GM12878 (cell line): ENCODE results near the gene MCTP2. TPM values are rescaled to one million over a fixed set of nuclear protein-coding genes. Genes with fewer than 3 reads are reported as not detected.
A peak's percentile ranks its signal among the peaks of the same experiment; 100 is the strongest.

Source experiments
- ATAC-seq: fragments of 200-7000 bp; cut with Tn5 transposase; 3 replicates; pipeline ENCODE4 v1.9.1; 2020; ENCODE audit warnings: mild to moderate bottlenecking, moderate library complexity
- BruUV-seq: library from RNA; stranded (reverse); fragments of 400-500 nt; replicated peaks from 2 replicates; lab custom pipeline; 2021; lab: Mats Ljungman, UMichigan
- CTCF ChIA-PET: fragments of 300-600 bp; sonication (Branson Sonifier 250); formaldehyde crosslinking; extraction: SDS; loops from one replicate; lab custom pipeline; 2021; ENCODE audit warnings: inconsistent platforms; lab: Yijun Ruan, JAX
- POLR2A ChIA-PET: fragments of 350-600 bp; formaldehyde crosslinking; extraction: SDS; loops from one replicate; lab custom pipeline; 2021; ENCODE audit warnings: inconsistent platforms; lab: Charles Lee
- RAD21 ChIA-PET: fragments of 300-600 bp; sonication (Branson Sonifier 250); formaldehyde crosslinking; loops from one replicate; lab custom pipeline; 2023; ENCODE audit warnings: antibody characterized with exemption; ENCODE audit not compliant: unreplicated experiment; lab: Charles Lee
- SMC1A ChIA-PET: fragments of 300-600 bp; sonication (Branson Sonifier 250); formaldehyde crosslinking; loops from one replicate; lab custom pipeline; 2023; ENCODE audit not compliant: unreplicated experiment, uncharacterized antibody; lab: Charles Lee
- DNase-seq: peaks from one replicate; pipeline ENCODE4 v3.0.0-alpha.2; 2011; ENCODE audit warnings: low read depth, low spot score
- FAIRE-seq: peaks from 3 replicates; lab custom pipeline; 2011; peaks lifted over from hg19 to GRCh38; lab: Jason Lieb, UNC
- H2AFZ ChIP-seq: 2 replicates; pipeline ENCODE4 v1.6.0; 2011; ENCODE audit warnings: low read depth, low read length, control low read depth; ENCODE audit not compliant: control insufficient read depth
- H3K27ac ChIP-seq: 2 replicates; pipeline ENCODE4 v1.5.1; 2011; ENCODE audit warnings: control low read depth; ENCODE audit not compliant: control insufficient read depth, insufficient read depth
- H3K27me3 ChIP-seq, 2 experiments: replicated peaks in 1 of 2; 2 replicates each; pipeline versions ENCODE4 v1.6.0 to v1.6.1; 2011; ENCODE audit warnings: low read length in 1 of 2; ENCODE audit not compliant: control insufficient read depth in 2 of 2, insufficient read depth in 2 of 2
- H3K36me3 ChIP-seq, 2 experiments: 2 replicates each; pipeline ENCODE4 v1.5.1; 2011; ENCODE audit warnings: low read length in 1 of 2; ENCODE audit not compliant: control insufficient read depth in 2 of 2, insufficient read depth in 2 of 2
- H3K4me1 ChIP-seq: 2 replicates; pipeline ENCODE4 v1.6.1; 2011; ENCODE audit warnings: mild to moderate bottlenecking, low read length, moderate library complexity, mixed read lengths; ENCODE audit not compliant: control insufficient read depth, insufficient read depth
- H3K4me2 ChIP-seq: 2 replicates; pipeline ENCODE4 v1.6.0; 2011; ENCODE audit warnings: control low read depth; ENCODE audit not compliant: control insufficient read depth, insufficient read depth
- H3K4me3 ChIP-seq: fragments of 200-600 bp; sonication (generic); 2 replicates; pipeline ENCODE4 v1.5.1; 2016
- H3K79me2 ChIP-seq: 2 replicates; pipeline ENCODE4 v1.6.0; 2011; ENCODE audit warnings: low read length; ENCODE audit not compliant: control insufficient read depth, insufficient read depth
- H3K9ac ChIP-seq: 2 replicates; pipeline ENCODE4 v1.8.0; 2011; ENCODE audit warnings: low read length, control low read depth, mixed read lengths; ENCODE audit not compliant: control insufficient read depth, insufficient read depth
- H3K9me3 ChIP-seq: replicated peaks from 3 replicates; pipeline ENCODE4 v1.5.1; 2011; ENCODE audit warnings: mild to moderate bottlenecking, low read length; ENCODE audit not compliant: control insufficient read depth, insufficient read depth
- H4K20me1 ChIP-seq: 2 replicates; pipeline ENCODE4 v1.6.0; 2011; ENCODE audit not compliant: control insufficient read depth, insufficient read depth
- BMI1 ChIP-seq: fragments of 450-650 bp; IDR thresholded peaks from 2 replicates; pipeline ENCODE4 v1.6.1; 2016; ENCODE audit warnings: mild to moderate bottlenecking, moderate library complexity, borderline replicate concordance
- CEBPZ ChIP-seq: fragments of 150-350 bp; IDR thresholded peaks from 2 replicates; pipeline ENCODE4 v1.6.1; 2016; ENCODE audit warnings: low read depth, low read length
- EGR1 ChIP-seq, 2 experiments: IDR thresholded peaks; 1 replicate in 1 of 2; 2 replicates in 1 of 2; pipeline ENCODE4 v1.6.1; 2011 to 2012; ENCODE audit warnings: low read depth in 2 of 2, low read length in 2 of 2, borderline replicate concordance in 1 of 2, mild to moderate bottlenecking in 1 of 2, moderate library complexity in 1 of 2
- KDM1A ChIP-seq: fragments of 200-600 bp; sonication (generic); IDR thresholded peaks from 2 replicates; pipeline ENCODE4 v1.6.1; 2016; ENCODE audit warnings: borderline replicate concordance
- MEF2B ChIP-seq: fragments of 450-650 bp; IDR thresholded peaks from 2 replicates; pipeline ENCODE4 v1.6.1; 2018; ENCODE audit warnings: mild to moderate bottlenecking, moderate library complexity; ENCODE audit not compliant: partially characterized antibody, poor library complexity, severe bottlenecking
- MLLT1 ChIP-seq: fragments of 450-650 bp; IDR thresholded peaks from 2 replicates; pipeline ENCODE4 v1.6.1; 2016; ENCODE audit warnings: mild to moderate bottlenecking
- MTA3 ChIP-seq: IDR thresholded peaks from 2 replicates; pipeline ENCODE4 v1.6.1; 2012; ENCODE audit warnings: low read length, inconsistent platforms, borderline replicate concordance
- RB1 ChIP-seq: fragments of 450-650 bp; formaldehyde crosslinking; IDR thresholded peaks from 2 replicates; pipeline ENCODE4 v1.6.1; 2017; ENCODE audit warnings: mild to moderate bottlenecking, borderline replicate concordance
- RELA ChIP-seq: fragments of 450-650 bp; IDR thresholded peaks from 2 replicates; pipeline ENCODE4 v1.8.0; 2014; ENCODE audit warnings: borderline replicate concordance; ENCODE audit not compliant: partially characterized antibody
- RELB ChIP-seq: fragments of 450-650 bp; IDR thresholded peaks from 2 replicates; pipeline ENCODE4 v1.6.1; 2017; ENCODE audit warnings: low read depth, mild to moderate bottlenecking, moderate library complexity
- SMARCA5 ChIP-seq: fragments of 450-650 bp; IDR thresholded peaks from 2 replicates; pipeline ENCODE4 v1.6.1; 2017; ENCODE audit warnings: mild to moderate bottlenecking
- TBL1XR1 ChIP-seq: IDR thresholded peaks from 2 replicates; pipeline ENCODE4 v1.6.1; 2012; ENCODE audit warnings: low read depth, low read length, improper control_type of control experiment
- ZNF217 ChIP-seq: fragments of 450-650 bp; IDR thresholded peaks from 2 replicates; pipeline ENCODE4 v1.6.1; 2017; ENCODE audit warnings: antibody characterized with exemption, mild to moderate bottlenecking
- ZNF274 ChIP-seq: IDR thresholded peaks from one replicate; pipeline ENCODE4 v1.8.0; 2011; ENCODE audit not compliant: insufficient read length, insufficient read depth
- ZNF384 ChIP-seq: IDR thresholded peaks from 2 replicates; pipeline ENCODE4 v1.6.1; 2012; ENCODE audit warnings: low read depth, mild to moderate bottlenecking, low read length, improper control_type of control experiment, borderline replicate concordance
- ZZZ3 ChIP-seq: IDR thresholded peaks from 2 replicates; pipeline ENCODE4 v1.6.1; 2011; ENCODE audit warnings: low read depth; ENCODE audit not compliant: control insufficient read depth, insufficient read length
- WGBS: methylation state at CpG from one replicate; pipeline ENCODE4 v1.1.6; 2016; ENCODE audit warnings: low lambda C conversion rate; ENCODE audit not compliant: insufficient replicate concordance, insufficient coverage; ENCODE audit errors: missing lambda C conversion rate; 5-methylcytosine and 5-hydroxymethylcytosine counted together
- in situ Hi-C: fragments of 300-500 bp; cut with MboI; formaldehyde crosslinking; loops from 9 replicates; pipeline ENCODE4 v1.14.3; 2018; ENCODE audit warnings: mixed read lengths
- intact Hi-C: fragments of 100-400 bp; cut with micrococcal nuclease; formaldehyde crosslinking; loops from one replicate; pipeline ENCODE4 v1.14.2; 2022; ENCODE audit not compliant: unreplicated experiment
- polyA plus RNA-seq, 11 experiments: library from polyadenylated mRNA; depleted of rRNA in 4 of 11; unstranded in 6 of 11; stranded (reverse) in 5 of 11; fragments of >200 nt; fragmentation: Nextera tagmentation in 4 of 11; fragmentation: Illumina TruSeq in 1 of 11; extraction: Ambion mirVana in 4 of 11; extraction: Trizol in 1 of 11; gene quantifications; 1 replicate in 1 of 11; 2 replicates in 10 of 11; pipeline versions ENCODE4 v1.2.1 to v1.2.3, GENCODE V29; 2011 to 2016; ENCODE audit warnings: inconsistent platforms in 2 of 11, missing spikeins in 2 of 11, low read depth in 1 of 11
- total RNA-seq, 4 experiments: library from RNA; depleted of rRNA in 3 of 4; stranded (reverse); fragments of >200 nt in 3 of 4; fragmentation: Illumina TruSeq in 1 of 4; extraction: Trizol in 1 of 4; gene quantifications; 2 replicates each; pipeline versions ENCODE4 v1.2.1 to v1.2.3, GENCODE V29; 2013 to 2021

The MCTP2 gene
- total and polyA plus RNA-seq, 10 of the 15 experiments (the other 5 are each of a cell fraction or from before 2014, with no cell fraction given) = 0.24 to 48.5 (median 0.88) TPM

GRCh38 chr15:94324117-94324826 is 92.9 kb downstream of the MCTP2 start:
- H3K27ac ChIP-seq = no peak overlapping the region
- CTCF ChIA-PET = interaction anchor here (0.6 to 9.5 kb wide), 36 partner anchors 9 to 439 kb away, joined by 3 to 417 read pairs (median 8); partner anchors contain the start of gene MCTP2
- H3K36me3 ChIP-seq = no peaks in the 10 kb centered on the region
- H2AFZ ChIP-seq = peak overlapping the region; percentile 29; the same call in 1 of the 2 replicates
- no TSS peak for BruUV-seq
- H3K4me1 ChIP-seq = no peaks in the 10 kb centered on the region
- in situ Hi-C loops (loop anchor here (5.0 to 25.0 kb wide), 2 partner anchors 162 to 1287 kb away; no protein-coding TSS in a partner anchor), intact Hi-C loops (loop anchor here (1.0 to 10.0 kb wide), 3 partner anchors 92 to 329 kb away; partner anchors contain the start of gene MCTP2)
- no peak overlapping the region for H3K4me2 ChIP-seq
- no peak overlapping the region for H3K4me3 ChIP-seq
- H3K79me2 ChIP-seq = no peaks in the 10 kb centered on the region
- H3K27me3 ChIP-seq = no peaks in the 10 kb centered on the region
- peak; percentile 96 for ATAC-seq
- H3K9me3 ChIP-seq = no peaks in the 10 kb centered on the region
- RAD21 ChIA-PET = interaction anchor here (0.6 to 9.0 kb wide), 34 partner anchors 9 to 1479 kb away, joined by 3 to 268 read pairs (median 3); partner anchors contain the start of gene MCTP2
- H3K9ac ChIP-seq = no peak overlapping the region
- H4K20me1 ChIP-seq = no peaks in the 10 kb centered on the region
- POLR2A ChIA-PET = interaction anchor here (0.6 to 2.0 kb wide), 4 partner anchors 10 to 159 kb away, joined by 3 to 12 read pairs (median 4); no protein-coding TSS in a partner anchor
- DNase-seq = peak; percentile 45
- WGBS = 7% methylated on average over 17 of the region's 17 CpGs
- SMC1A ChIA-PET = interaction anchor here (0.5 to 9.0 kb wide), 45 partner anchors 8 to 327 kb away, joined by 3 to 266 read pairs (median 4); partner anchors contain the start of gene MCTP2
- peak; percentile 90 for FAIRE-seq
- TF ChIP-seq CEBPZ (no peak), MTA3 (no peak), RELB (no peak), RELA (no peak), ZNF217 (no peak), RB1 (peak; percentile 85; the same call in 1 of the 2 replicates), ZZZ3 (no peak), KDM1A (no peak), ZNF274 (no peak), MLLT1 (0 out of 2 replicates have a peak, but pooled peaks have one; percentile 47), BMI1 (no peak), TBL1XR1 (no peak), EGR1 (IDR thresholded peaks at IDR 0.05; ENCODE audit: borderline replicate concordance in 1 of 2, low read depth in 2 of 2, low read length in 2 of 2) (no peak), SMARCA5 (peak; percentile 76; the same call in 1 of the 2 replicates), MEF2B (no peak), ZNF384 (no peak)
